HG03575 (cell line): ENCODE results near the gene NLRP6.

Source experiments
- ATAC-seq: cut with Tn5 transposase; IDR thresholded peaks from one replicate; pipeline ENCODE4 v1.9.1; 2021; ENCODE audit not compliant: unreplicated experiment, insufficient number of reproducible peaks, low FRiP score; ENCODE audit errors: extremely low read depth

Gene NLRP6

DNA sequence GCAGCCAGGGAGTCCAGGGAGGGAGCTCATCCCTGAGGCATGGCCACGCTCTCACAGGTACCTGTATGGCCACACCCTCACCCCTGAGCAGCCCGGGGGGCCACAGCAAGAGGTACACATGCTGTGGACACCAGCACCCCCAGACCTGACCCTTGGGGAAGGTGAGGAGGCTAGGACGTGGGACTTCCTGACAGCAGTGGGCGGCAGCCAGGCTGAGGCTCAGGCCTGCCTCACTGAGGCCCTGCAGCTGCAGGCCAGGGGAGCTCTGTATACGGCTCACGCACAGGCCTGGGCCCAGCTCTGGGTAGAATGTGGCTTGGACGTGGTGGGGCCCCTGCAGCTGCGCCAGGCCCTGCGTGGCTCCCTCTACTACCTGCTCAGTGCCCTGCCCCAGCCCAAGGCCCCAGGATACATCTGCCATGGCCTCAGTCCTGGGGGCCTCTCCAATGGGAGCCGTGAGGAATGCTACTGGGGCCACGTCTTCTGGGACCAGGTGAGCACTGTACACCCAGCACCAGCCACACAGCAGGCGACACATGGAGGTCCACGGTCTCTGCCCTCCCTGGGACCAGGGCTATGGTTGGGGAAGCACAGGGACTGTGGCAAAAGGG is 12.5 kb downstream of the NLRP6 start:
- no peak for ATAC-seq

DNA sequence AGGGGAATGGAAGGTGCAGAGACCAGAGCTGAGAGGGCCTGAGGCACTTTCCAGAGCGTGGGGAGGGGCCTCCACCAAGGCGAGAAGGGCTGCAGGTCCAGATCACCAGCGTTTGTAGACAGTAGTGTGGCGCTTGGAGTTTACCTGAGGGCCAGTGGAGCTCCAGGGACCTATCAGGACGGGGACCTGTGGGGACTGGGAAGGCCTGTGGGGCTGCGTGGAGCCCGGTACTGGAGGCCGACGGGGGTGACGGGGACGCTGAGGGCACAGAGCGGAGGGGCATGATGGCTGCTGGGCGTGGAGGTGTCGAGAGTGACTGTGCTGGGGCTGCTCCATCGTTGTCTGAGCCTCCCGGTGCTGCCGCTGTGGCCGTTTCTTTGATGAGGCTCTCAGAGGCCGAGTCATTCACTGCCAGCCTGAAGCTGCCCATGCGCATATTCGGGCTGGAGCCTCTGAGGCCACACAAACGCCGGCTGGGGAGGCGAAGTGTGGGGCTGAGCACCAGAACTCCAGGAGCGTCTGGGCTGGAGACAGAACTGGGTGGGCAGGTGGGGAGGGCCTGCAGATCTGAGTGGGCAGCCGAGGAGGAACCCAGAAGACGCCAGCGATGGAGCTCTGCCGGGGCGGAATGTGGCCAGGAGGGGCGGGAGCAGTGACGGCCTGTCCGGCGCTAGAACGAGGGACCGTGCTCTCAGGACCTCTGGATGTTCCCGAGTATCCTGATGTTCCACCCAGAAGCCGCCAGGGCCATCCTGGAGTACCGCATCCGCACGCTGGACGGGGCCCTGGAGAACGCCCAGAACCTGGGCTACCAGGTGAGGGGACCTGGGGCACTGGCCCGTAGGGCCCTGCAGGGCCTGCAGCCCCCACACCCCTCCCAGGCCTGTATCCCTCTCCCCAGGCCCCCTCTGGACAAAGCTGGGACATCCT is 13.3 kb downstream of the NLRP6 start:
- no peak for ATAC-seq

DNA sequence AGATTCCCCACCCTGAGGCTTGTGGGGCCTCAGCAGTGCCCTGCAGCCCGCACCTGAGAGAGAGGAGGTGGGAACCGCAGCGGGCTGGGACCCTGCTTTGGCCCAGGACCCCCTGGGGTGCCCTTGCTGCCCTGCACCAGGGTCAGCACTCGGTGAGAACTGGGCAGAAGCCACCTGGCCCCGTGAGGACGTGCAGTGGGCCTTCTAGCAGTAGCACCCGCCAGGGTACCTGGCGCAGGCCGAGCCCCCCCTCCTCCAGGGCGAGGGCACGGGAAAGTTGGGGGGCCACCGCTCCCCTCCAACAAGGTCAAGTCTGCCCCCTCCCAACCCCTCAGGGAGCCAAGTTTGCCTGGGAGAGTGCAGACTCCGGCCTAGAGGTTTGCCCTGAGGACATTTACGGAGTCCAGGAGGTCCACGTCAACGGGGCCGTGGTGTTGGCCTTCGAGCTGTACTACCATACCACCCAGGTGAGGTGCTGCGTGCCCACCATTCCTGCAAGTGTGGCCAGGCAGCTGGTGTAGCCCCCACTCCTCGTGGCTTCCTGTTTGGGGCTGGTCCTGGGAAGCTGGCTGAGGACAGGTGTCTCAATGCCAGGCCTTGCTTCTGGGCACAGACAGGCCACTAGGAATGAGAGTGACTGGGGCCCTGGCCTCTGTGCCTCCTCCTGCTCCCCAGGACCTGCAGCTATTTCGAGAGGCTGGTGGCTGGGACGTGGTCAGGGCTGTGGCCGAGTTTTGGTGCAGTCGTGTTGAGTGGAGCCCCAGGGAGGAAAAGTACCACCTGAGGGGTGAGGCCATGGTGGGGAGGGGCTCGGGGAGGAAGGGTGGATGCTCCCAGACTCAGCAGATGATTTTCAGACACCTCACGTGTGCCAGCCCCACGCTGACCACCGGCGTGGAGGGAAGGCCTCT is 14.3 kb downstream of the NLRP6 start:
- no peak for ATAC-seq

DNA sequence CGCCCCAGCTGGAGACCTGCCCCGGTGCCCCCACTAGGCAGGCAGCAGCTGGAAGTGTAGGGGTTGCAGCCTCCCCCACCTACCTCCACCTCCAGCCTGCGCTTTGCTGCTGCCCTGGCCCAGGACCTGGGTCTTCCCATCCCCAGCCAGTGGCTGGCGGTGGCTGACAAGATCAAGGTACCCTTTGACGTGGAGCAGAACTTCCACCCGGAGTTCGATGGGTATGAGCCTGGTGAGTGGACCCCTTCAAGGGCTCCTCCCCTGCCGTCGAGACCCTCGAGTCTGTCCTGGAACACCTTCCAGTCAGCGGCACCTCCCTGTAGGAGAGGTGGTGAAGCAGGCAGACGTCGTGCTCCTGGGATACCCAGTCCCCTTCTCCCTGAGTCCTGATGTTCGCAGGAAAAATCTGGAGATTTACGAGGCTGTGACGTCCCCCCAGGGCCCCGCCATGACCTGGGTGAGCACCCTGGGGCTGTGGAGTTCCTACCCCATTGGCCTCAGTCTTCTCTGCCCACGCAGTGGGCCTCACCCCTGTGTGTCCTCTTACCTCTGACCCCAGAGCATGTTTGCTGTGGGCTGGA is 15.2 kb downstream of the NLRP6 start:
- ATAC-seq, result no peak

DNA sequence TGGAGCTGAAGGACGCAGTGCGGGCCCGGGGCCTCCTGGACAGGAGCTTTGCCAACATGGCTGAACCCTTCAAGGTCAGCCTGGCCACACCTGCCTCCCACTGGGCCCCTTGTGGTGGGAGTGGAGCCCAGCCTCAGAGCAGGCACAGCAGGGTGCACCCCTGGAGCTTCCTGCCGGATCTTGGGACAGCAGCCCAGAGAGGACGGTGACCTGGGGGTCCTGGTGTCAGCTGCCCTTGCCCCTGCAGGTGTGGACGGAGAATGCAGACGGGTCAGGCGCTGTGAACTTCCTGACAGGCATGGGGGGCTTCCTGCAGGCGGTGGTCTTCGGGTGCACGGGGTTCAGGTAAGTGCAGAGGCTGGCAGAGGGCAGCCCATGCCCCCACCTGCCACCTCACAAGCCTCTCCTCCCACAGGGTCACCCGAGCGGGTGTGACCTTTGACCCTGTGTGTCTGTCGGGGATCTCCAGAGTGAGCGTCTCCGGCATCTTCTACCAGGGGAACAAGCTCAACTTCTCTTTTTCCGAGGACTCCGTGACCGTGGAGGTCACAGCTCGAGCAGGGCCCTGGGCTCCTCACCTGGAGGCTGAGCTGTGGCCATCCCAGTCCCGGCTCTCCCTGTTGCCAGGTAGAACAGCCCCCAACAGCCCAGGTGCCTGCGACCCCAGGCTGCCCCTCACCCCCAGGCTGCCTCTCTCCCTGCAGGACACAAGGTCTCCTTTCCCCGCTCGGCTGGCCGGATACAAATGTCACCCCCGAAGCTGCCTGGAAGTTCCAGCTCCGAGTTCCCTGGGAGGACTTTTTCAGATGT is 15.8 kb downstream of the NLRP6 start:
- no peak for ATAC-seq

DNA sequence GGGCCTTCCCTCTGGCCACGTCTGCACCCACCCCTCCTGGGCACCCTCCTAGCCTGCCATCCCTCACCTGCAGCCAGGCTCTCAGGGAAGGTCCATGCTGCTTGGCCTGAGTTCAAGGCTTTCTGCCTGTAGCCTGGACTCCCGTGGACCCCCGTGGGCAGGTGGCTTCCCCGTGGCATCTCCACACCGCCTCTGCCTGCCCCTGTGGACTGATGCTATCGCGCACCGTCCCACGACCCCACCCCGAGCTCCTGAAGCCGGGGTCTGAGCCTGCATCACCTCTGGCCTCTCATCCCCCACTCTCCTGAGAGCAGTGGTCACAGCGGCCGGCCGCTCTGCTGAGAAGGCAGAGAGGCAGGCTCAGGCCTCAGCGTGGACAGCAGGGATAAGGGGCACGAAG is 16.6 kb downstream of the NLRP6 start:
- ATAC-seq, result no peak

DNA sequence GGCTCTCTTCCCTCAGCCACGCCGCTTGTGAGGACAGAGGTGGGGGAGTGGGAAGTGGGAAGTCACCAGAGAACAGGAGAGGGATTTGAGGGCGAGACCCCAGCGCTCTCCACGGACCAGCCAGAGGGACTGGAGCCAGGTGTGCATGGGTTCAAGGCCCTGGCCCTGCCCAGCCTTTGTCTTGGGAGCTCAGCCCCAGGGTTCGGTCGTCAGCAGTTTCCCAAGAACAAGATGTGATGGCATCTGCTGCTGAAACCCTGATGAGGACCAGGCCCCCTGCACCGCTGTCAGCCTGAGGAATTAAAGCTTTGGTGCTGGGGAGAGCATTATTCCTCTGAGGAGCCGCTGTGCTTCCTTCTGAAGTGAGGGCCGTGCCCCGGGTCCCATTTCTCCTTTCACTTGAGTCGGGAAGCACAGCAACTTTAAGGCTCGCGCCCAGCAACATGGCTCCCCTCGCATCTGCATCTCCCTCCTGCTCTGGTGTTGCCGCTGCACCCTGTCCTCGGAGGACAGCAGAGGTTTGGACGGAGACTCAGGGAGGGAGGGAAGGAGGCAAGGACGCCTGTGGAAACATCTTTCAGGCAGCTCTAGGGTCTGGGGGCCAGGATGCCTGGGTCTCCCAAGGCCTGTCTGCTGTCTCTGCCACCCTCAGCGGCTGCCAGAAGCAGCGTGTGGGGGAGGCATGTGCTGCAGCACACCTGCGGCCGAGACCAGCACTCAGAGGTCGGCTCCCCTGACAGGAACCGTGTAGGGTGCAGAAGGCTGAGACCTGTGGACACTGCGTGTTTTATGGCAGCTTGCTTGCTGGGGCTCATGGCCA is 17.4 kb downstream of the NLRP6 start:
- ATAC-seq, result no peak

DNA sequence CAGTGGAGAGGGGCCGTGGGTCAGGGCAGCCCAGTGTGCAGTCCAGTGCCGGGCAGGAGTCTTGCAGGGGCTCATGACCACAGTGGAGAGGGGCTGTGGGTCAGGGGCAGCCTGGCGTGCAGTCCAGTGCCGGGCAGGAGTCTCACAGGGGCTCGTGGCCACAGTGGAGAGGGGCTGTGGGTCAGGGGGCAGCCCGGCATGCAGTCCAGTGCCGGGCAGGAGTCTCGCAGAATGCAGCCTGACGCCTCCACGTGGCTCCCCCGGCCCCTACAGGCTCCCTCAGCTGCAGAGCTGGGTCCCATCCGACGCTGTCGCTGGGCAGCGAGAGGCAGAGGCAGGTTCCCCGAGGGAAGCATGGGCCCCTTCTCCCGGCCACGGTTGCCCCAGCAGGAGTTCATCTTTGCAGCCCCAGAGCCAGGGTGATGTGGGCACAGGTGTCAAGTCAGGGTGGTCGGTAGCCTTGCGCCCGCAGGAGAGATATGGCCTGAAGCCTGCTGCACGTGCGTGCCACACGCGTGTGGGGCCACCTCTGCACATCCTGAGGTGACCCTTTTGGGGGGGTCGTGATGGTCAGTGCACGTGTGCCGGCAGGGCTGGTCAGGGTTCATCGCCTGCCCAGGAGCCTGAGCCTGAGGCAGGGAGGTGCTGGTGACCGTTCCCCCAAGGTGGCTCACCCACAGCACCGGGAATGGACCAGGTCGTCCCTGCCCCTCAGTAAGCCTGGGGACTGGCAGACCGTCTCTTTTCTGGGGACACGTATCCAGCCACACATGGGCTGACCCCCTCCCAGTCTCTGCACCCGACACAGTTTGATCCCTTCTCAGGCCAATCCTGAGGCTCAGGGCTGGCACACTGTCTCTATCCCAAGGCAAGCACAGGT is 18.2 kb downstream of the NLRP6 start:
- no peak for ATAC-seq

DNA sequence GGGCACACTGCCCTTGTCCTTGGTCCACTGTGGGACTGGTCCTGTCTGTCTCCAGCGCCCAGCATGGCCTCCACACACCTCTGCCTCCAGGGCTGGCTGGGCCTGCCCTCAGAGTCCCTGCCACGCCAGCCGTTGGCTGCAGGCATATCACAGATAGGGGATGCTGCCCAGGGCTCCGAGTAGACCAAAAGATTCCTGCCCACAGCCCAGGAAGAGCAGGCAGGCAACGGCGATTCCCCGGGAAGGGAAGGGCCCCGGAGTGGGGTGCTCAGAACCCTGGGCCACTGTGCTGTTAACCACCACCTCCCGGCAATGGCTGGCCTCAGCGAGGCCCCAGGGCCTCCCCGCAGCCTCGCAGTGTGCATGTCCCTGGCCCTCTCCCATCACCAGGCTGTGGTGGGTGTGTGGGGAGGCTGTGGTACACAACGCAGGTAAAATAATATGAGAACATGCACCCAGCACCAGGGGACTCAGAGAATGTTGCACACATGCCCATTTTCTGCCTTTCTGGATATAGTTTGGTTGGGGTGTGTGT is 18.9 kb downstream of the NLRP6 start:
- no peak for ATAC-seq

DNA sequence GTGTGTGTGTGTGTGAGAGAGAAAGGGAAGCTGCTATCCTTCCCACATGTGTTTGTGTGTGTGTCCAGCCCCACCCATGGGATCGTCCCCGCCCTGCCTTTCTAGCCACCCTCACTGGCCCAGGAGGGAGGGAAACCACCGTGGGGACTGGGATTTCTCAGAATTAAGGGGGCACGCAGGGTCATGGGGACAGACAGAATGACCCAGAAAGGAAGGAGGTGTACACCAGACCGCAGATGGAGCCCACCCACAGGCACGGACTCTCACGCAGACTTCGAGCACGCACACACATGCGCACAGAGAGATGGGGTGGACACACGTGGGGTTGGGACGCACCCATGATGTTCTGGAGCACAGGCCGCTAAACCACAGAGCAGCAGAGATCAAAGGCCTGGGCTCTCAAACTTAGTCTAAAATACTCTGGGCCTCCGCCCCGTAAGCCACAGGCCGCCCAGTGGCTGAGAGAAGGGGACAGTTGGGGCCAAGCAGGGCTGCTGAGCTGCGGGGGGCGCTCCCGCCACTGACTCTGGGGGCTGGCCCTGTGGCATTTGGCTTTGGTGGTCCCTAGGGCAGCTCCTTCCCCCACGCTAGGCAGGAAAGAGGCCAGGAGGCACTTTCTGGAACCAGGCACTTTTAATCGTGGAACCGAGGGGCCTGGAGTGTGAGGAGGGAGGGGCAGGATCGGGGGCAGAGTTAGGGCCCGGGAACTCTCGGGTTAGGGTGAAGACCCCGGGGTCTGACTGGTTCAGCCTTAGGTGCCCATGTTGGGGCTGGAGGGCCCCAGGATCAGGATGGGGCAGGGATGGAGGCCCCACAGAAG is 19.6 kb downstream of the NLRP6 start:
- no peak for ATAC-seq

DNA sequence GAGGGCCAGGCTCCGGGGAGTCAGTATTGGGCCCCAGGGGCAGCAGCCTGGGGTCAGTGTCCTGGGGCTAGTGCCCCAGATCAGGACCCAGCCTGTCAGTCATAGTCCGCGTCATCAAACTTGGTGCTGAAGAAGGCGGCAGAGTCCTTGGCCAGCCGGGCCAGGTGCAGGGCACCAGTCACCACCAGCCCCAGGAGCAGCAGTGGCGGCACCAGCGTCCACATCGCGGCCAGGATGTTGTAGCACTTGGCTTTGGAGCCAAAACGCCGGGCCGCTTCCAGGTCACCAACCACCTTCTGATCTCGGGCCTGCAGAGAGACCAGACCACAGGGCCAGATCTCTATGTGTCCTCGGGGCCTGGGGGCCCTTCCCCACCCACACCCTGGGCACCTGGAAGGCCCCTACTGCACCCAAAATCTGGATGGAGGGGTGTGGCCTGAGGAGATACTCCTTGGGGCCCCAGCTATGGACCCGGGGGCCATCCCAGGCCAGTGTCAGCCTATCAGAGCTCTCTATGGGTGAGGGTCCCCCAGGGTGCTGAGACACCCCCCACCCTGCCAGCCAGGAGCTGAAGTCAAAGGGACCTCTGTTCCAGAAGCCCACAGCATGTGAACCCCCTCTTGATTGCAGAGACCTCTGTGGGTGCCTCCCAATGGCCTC is 20.3 kb downstream of the NLRP6 start:
- ATAC-seq, result no peak

DNA sequence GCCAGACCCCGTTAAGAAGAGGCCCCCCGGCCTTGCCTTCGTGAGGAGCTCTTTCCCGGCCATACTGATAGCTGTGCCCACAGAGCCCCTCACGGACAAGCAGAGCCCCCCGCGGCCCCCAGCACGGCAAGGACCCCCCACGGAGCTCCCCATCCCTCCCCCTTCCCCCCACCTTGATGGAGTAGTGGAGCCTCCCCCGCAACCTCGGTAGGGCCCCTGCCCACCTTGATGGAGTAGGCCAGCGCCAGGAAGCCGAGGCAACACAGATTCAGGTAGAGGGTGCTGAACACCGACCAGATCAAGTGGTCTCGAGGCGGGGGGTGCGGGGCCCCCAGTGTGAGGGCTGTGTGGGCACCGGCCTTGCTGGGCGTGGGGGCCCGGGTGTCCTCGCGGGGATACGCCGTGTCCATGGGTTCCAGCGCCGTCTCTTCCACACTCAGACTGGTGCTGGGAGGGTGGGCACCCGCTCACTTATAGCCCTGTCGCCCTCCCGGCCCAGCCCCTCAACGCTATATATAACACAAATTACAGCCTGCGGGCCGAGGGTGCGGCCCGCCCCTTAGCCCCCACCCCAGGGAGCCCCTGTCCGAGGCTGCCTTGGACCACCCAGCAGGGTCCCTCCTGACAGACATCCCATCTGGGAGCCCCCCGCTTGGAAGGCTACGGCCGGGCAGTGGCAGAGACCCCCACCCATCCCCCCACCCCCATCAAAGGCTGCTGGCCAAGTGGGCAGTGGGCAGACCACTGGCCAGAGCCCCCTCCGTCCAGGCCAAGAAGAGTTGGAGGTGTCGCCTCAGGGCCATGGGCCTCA is 21.1 kb downstream of the NLRP6 start, which contains the start of gene IFITM5:
TSS of gene IFITM5 (minus strand) at position 446 of the 811 bp plus-strand sequence. CDS start at position 410, 36 bp downstream.
- ATAC-seq, result no peak

DNA sequence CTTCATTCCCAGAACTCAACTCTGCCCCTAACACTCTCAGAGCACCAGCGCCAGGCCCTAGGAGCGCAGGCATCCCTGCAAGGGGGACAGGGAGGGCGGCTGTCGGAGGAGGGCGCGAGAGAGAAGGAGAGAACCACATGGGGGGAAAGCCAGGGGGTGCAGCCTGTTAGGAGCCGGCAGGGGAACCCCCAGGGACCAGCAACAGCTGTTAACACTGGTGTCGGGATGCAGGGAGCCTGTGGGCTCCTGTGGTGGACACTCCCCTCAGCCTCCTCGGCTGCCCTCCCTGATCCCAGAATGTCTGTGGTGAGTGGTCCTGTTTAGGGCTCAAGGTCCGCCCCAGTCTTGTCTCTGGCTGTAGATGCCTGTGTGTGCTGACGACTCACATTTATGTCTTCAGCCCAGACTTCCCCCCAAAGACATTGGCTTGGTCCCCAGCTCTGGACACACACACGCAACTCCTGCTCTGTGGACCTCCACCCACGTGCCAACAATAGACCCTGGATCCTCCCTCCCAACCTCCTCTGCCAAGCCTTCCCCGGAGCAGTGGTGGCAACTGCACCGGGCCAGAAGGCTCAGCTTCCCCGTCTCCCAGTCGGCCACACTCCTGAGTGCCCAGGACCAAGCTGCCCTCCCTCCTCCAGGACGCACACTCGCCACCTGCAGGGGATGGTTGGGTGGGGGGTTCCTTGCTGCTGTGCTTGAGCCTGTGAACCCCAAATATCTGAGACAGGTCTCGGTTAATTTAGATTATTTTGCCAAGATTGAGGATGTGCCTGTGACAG is 21.9 kb downstream of the NLRP6 start:
- no peak for ATAC-seq

DNA sequence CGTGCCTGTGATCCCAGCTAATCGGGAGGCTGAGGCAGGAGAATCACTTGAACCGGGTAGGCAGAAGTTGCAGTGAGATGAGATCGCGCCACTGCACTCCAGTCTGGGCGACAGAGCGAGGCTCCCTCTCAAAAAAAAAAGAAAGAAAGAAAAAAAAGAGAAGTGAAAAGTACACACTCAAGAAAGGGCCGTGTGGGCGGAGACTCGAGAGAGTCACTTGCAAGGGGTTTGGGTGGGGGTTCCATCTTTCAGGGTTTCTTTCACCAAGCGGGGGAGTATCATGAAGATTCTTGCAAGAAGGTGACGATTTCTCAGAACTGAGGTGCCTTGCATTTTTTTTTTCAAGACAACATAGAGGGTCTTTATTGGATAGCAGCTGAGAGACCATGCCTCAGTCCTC is 25.2 kb downstream of the NLRP6 start:
- no peak for ATAC-seq
